Esophagus muscularis mucosa (tissue), 3 donors: ENCODE data around the gene GNAZ.

Experiments
- POLR2A ChIP-seq: fragments of 450-650 bp; IDR thresholded peaks from one replicate; pipeline ENCODE4 v1.6.1; 2017; ENCODE audit warnings: antibody characterized with exemption, moderate library complexity, mild to moderate bottlenecking, low read depth
- TF ChIP-seq, protein P1 (sequence below), 3 experiments: fragments of 200-600 bp in 2 of 3; fragments of 450-650 bp in 1 of 3; sonication (generic) in 2 of 3; IDR thresholded peaks; one replicate each; pipeline ENCODE4 v1.5.1; 2017 to 2019; ENCODE audit warnings: antibody characterized with exemption in 3 of 3, mild to moderate bottlenecking in 2 of 3, moderate library complexity in 1 of 3

DNA sequence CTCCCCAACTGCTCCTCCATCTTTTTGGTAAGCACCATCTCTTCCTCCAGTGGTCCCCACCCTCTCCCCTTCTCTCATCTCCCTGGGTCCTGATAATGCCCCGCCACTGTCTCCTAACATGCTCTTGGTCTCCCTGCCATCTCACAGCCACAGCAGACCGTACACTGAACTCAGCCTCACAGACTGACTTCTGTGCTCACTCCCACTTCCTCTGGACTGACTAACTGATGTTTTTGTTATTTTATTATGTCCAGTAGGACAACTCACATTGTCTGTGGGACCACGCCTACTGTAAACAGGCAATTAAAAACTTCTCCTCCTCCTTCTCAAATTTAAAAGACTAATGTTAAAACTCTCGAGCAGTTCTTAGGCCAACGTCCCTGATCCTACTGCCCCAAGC is 2.6 kb upstream of the GNAZ start:
- TF ChIP-seq, protein P1, sequence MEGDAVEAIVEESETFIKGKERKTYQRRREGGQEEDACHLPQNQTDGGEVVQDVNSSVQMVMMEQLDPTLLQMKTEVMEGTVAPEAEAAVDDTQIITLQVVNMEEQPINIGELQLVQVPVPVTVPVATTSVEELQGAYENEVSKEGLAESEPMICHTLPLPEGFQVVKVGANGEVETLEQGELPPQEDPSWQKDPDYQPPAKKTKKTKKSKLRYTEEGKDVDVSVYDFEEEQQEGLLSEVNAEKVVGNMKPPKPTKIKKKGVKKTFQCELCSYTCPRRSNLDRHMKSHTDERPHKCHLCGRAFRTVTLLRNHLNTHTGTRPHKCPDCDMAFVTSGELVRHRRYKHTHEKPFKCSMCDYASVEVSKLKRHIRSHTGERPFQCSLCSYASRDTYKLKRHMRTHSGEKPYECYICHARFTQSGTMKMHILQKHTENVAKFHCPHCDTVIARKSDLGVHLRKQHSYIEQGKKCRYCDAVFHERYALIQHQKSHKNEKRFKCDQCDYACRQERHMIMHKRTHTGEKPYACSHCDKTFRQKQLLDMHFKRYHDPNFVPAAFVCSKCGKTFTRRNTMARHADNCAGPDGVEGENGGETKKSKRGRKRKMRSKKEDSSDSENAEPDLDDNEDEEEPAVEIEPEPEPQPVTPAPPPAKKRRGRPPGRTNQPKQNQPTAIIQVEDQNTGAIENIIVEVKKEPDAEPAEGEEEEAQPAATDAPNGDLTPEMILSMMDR (IDR thresholded peaks at IDR 0.05), result no peak
- no peak for TF ChIP-seq POLR2A
